ENCODE data around the gene TRIM15.

The TRIM15 gene

DNA sequence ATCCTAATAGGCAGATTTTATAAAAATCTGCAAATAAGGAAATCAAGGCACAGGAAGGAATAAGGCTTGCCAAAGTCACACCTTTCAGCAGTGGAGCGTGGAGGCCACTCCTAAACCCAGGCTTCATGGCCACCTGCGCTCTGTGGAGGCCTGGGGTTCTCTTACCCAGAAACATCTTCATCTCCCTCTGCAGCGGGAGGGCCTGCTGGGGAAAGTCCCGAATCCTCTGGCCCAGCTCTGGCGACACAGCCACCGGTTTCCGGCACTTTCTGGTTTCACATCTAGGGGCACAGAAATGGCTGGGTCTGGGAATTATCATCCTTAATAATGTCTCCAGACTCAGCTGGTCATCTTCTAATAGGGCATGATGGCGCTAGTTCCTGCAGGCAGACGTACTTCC, 6.6 kb upstream of the TRIM15 start:
- no peak overlapping the region for H4K8ac ChIP-seq (ENCODE audit: low read depth, low read length)
- WGBS, 2 donors (ENCODE audit: extremely low coverage in 2 of 2, insufficient read length in 2 of 2, insufficient replicate concordance in 1 of 2), result no CpG with 5 or more reads among the region's 9 CpGs
- H3K27me3 ChIP-seq (ENCODE audit: control insufficient read depth in 3 of 3, insufficient read depth in 3 of 3, low read depth in 1 of 3, low read length in 3 of 3), result peaks cover 0 to 53% (median 0%) of the 10 kb centered on the region in 3 experiments
- no peak overlapping the region for H2AK5ac ChIP-seq (ENCODE audit: low read depth, low read length)
- H3K27ac ChIP-seq (replicated peaks; ENCODE audit: low read length), result no peak overlapping the region
- H3K4me1 ChIP-seq (ENCODE audit: control insufficient read depth in 2 of 2, insufficient read depth in 1 of 2, low read depth in 1 of 2, low read length in 2 of 2), result no peaks in the 10 kb centered on the region
- no peak overlapping the region for H3K9ac ChIP-seq (ENCODE audit: low read depth, low read length, poor library complexity)
- H3K79me1 ChIP-seq (ENCODE audit: low read depth, low read length), result no peaks in the 10 kb centered on the region
- H3K23ac ChIP-seq (ENCODE audit: low read depth, low read length, poor library complexity), result no peak overlapping the region
- DNase-seq (ENCODE audit: low spot score), result no peak
- H3K14ac ChIP-seq (ENCODE audit: low read length), result no peak overlapping the region
- H3K4me3 ChIP-seq (ENCODE audit: low read length in 2 of 2), result no peak overlapping the region
- no peaks in the 10 kb centered on the region for H3K36me3 ChIP-seq (replicated peaks in 1 of 2; ENCODE audit: control insufficient read depth in 2 of 2, insufficient read depth in 2 of 2, low read length in 2 of 2)
- no peak overlapping the region for H2BK15ac ChIP-seq (ENCODE audit: low read length)
- H2BK5ac ChIP-seq (ENCODE audit: low read length), result no peak overlapping the region
- H2BK12ac ChIP-seq (ENCODE audit: low read length), result no peak overlapping the region
- no peak overlapping the region for H3K4me2 ChIP-seq (ENCODE audit: insufficient read depth, low read length, poor library complexity, severe bottlenecking)
- no peaks in the 10 kb centered on the region for H3K9me3 ChIP-seq (replicated peaks in 1 of 2; ENCODE audit: control insufficient read depth in 2 of 2, insufficient read depth in 1 of 2, low read depth in 1 of 2, low read length in 2 of 2)
- H2BK120ac ChIP-seq (ENCODE audit: low read depth, low read length), result no peak overlapping the region
- H4K91ac ChIP-seq (ENCODE audit: low read depth, low read length, poor library complexity), result no peak overlapping the region
- no peak overlapping the region for H3K18ac ChIP-seq (ENCODE audit: low read length)
- H2AFZ ChIP-seq (ENCODE audit: low read length), result no peak overlapping the region
- H3K4ac ChIP-seq (ENCODE audit: low read length), result no peak overlapping the region

- H3K27me3 ChIP-seq (ENCODE audit: control insufficient read depth in 3 of 3, insufficient read depth in 3 of 3, low read depth in 1 of 3, low read length in 3 of 3), result peaks cover 0 to 47% (median 0%) of the 10 kb centered on the region in 3 experiments
- no peaks in the 10 kb centered on the region for H3K79me1 ChIP-seq (ENCODE audit: low read depth, low read length)
- H3K23ac ChIP-seq (ENCODE audit: low read depth, low read length, poor library complexity), result no peak overlapping the region
- H4K8ac ChIP-seq (ENCODE audit: low read depth, low read length), result no peak overlapping the region
- no peak overlapping the region for H3K9ac ChIP-seq (ENCODE audit: low read depth, low read length, poor library complexity)
- no peak overlapping the region for H3K27ac ChIP-seq (replicated peaks; ENCODE audit: low read length)
- H2AFZ ChIP-seq (ENCODE audit: low read length), result no peak overlapping the region
- H3K36me3 ChIP-seq (replicated peaks in 1 of 2; ENCODE audit: control insufficient read depth in 2 of 2, insufficient read depth in 2 of 2, low read length in 2 of 2), result no peaks in the 10 kb centered on the region
- H2AK5ac ChIP-seq (ENCODE audit: low read depth, low read length), result no peak overlapping the region
- H2BK12ac ChIP-seq (ENCODE audit: low read length), result no peak overlapping the region
- no peak overlapping the region for H3K4me2 ChIP-seq (ENCODE audit: insufficient read depth, low read length, poor library complexity, severe bottlenecking)
- no peak overlapping the region for H3K4me3 ChIP-seq (ENCODE audit: low read length in 2 of 2)
- H2BK15ac ChIP-seq (ENCODE audit: low read length), result no peak overlapping the region
- no peak overlapping the region for H2BK5ac ChIP-seq (ENCODE audit: low read length)
- no peak overlapping the region for H3K14ac ChIP-seq (ENCODE audit: low read length)
- H3K4me1 ChIP-seq (ENCODE audit: control insufficient read depth in 2 of 2, insufficient read depth in 1 of 2, low read depth in 1 of 2, low read length in 2 of 2), result no peaks in the 10 kb centered on the region
- H2BK120ac ChIP-seq (ENCODE audit: low read depth, low read length), result no peak overlapping the region
- no peak overlapping the region for H3K18ac ChIP-seq (ENCODE audit: low read length)
- no peaks in the 10 kb centered on the region for H3K9me3 ChIP-seq (replicated peaks in 1 of 2; ENCODE audit: control insufficient read depth in 2 of 2, insufficient read depth in 1 of 2, low read depth in 1 of 2, low read length in 2 of 2)
- no peak overlapping the region for H3K4ac ChIP-seq (ENCODE audit: low read length)
- DNase-seq (ENCODE audit: low spot score), result no peak
- H4K91ac ChIP-seq (ENCODE audit: low read depth, low read length, poor library complexity), result no peak overlapping the region
Measured at GRCh38 chr6:30157581-30157980, 5.8 kb upstream of the TRIM15 start.

DNA sequence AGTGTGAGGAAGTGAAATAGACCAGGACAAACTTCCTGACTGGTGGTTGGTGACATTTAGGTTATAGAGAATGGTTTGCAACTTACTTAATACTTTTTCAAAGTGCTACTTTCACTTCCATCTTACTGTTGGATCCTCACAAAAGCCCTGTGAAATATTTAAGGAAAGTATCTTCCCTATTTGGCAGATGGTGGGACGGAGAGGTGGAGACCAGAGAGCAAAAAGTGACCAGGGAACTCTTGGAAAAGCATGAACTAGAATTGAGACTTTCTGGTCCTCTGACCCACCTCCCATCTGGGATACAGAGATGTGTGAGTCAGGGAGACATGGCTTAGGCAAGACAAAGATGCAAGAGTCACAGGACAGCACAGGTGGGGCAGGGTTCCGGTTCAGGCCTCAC, 5.3 kb upstream of the TRIM15 start:
- H3K23ac ChIP-seq (ENCODE audit: low read depth, low read length, poor library complexity), result no peak overlapping the region
- peaks cover 0 to 43% (median 0%) of the 10 kb centered on the region in 3 experiments for H3K27me3 ChIP-seq (ENCODE audit: control insufficient read depth in 3 of 3, insufficient read depth in 3 of 3, low read depth in 1 of 3, low read length in 3 of 3)
- DNase-seq (ENCODE audit: low spot score), result no peak
- whole genome bisulfite sequencing, 2 donors (ENCODE audit: extremely low coverage in 2 of 2, insufficient read length in 2 of 2, insufficient replicate concordance in 1 of 2), result no CpG with 5 or more reads among the region's 2 CpGs
- no peak overlapping the region for H2BK12ac ChIP-seq (ENCODE audit: low read length)
- H2BK15ac ChIP-seq (ENCODE audit: low read length), result no peak overlapping the region
- H2AK5ac ChIP-seq (ENCODE audit: low read depth, low read length), result no peak overlapping the region
- H3K4ac ChIP-seq (ENCODE audit: low read length), result no peak overlapping the region
- H2BK120ac ChIP-seq (ENCODE audit: low read depth, low read length), result no peak overlapping the region
- H3K27ac ChIP-seq (replicated peaks; ENCODE audit: low read length), result no peak overlapping the region
- no peak overlapping the region for H3K4me3 ChIP-seq (ENCODE audit: low read length in 2 of 2)
- no peaks in the 10 kb centered on the region for H3K4me1 ChIP-seq (ENCODE audit: control insufficient read depth in 2 of 2, insufficient read depth in 1 of 2, low read depth in 1 of 2, low read length in 2 of 2)
- no peaks in the 10 kb centered on the region for H3K36me3 ChIP-seq (replicated peaks in 1 of 2; ENCODE audit: control insufficient read depth in 2 of 2, insufficient read depth in 2 of 2, low read length in 2 of 2)
- no peak overlapping the region for H3K9ac ChIP-seq (ENCODE audit: low read depth, low read length, poor library complexity)
- no peak overlapping the region for H4K91ac ChIP-seq (ENCODE audit: low read depth, low read length, poor library complexity)
- no peaks in the 10 kb centered on the region for H3K79me1 ChIP-seq (ENCODE audit: low read depth, low read length)
- H2BK5ac ChIP-seq (ENCODE audit: low read length), result no peak overlapping the region
- no peak overlapping the region for H2AFZ ChIP-seq (ENCODE audit: low read length)
- H3K18ac ChIP-seq (ENCODE audit: low read length), result no peak overlapping the region
- H4K8ac ChIP-seq (ENCODE audit: low read depth, low read length), result no peak overlapping the region
- no peak overlapping the region for H3K14ac ChIP-seq (ENCODE audit: low read length)
- no peak overlapping the region for H3K4me2 ChIP-seq (ENCODE audit: insufficient read depth, low read length, poor library complexity, severe bottlenecking)
- no peaks in the 10 kb centered on the region for H3K9me3 ChIP-seq (replicated peaks in 1 of 2; ENCODE audit: control insufficient read depth in 2 of 2, insufficient read depth in 1 of 2, low read depth in 1 of 2, low read length in 2 of 2)

GRCh38 chr6:30158475-30159040, 4.8 kb upstream of the TRIM15 start:
- H3K9ac ChIP-seq (ENCODE audit: low read depth, low read length, poor library complexity), result no peak overlapping the region
- H3K27me3 ChIP-seq (ENCODE audit: control insufficient read depth in 3 of 3, insufficient read depth in 3 of 3, low read depth in 1 of 3, low read length in 3 of 3), result peaks cover 0 to 40% (median 0%) of the 10 kb centered on the region in 3 experiments
- H3K14ac ChIP-seq (ENCODE audit: low read length), result no peak overlapping the region
- H3K4me3 ChIP-seq (ENCODE audit: low read length in 2 of 2), result no peak overlapping the region
- no peaks in the 10 kb centered on the region for H3K9me3 ChIP-seq (replicated peaks in 1 of 2; ENCODE audit: control insufficient read depth in 2 of 2, insufficient read depth in 1 of 2, low read depth in 1 of 2, low read length in 2 of 2)
- no peak overlapping the region for H2BK5ac ChIP-seq (ENCODE audit: low read length)
- no peak for DNase-seq (ENCODE audit: low spot score)
- H2BK120ac ChIP-seq (ENCODE audit: low read depth, low read length), result no peak overlapping the region
- no peak overlapping the region for H2AK5ac ChIP-seq (ENCODE audit: low read depth, low read length)
- H3K23ac ChIP-seq (ENCODE audit: low read depth, low read length, poor library complexity), result no peak overlapping the region
- no peak overlapping the region for H3K27ac ChIP-seq (replicated peaks; ENCODE audit: low read length)
- H2BK15ac ChIP-seq (ENCODE audit: low read length), result no peak overlapping the region
- H3K79me1 ChIP-seq (ENCODE audit: low read depth, low read length), result no peaks in the 10 kb centered on the region
- no peak overlapping the region for H3K18ac ChIP-seq (ENCODE audit: low read length)
- no peak overlapping the region for H3K4ac ChIP-seq (ENCODE audit: low read length)
- peaks cover 0 to 1% of the 10 kb centered on the region in 2 donors for H3K4me1 ChIP-seq (ENCODE audit: control insufficient read depth in 2 of 2, insufficient read depth in 1 of 2, low read depth in 1 of 2, low read length in 2 of 2)
- no peak overlapping the region for H4K8ac ChIP-seq (ENCODE audit: low read depth, low read length)
- H2BK12ac ChIP-seq (ENCODE audit: low read length), result no peak overlapping the region
- WGBS, 2 donors (ENCODE audit: extremely low coverage in 2 of 2, insufficient read length in 2 of 2, insufficient replicate concordance in 1 of 2), result no CpG with 5 or more reads among the region's 3 CpGs
- no peak overlapping the region for H2AFZ ChIP-seq (ENCODE audit: low read length)
- H3K4me2 ChIP-seq (ENCODE audit: insufficient read depth, low read length, poor library complexity, severe bottlenecking), result no peak overlapping the region
- H4K91ac ChIP-seq (ENCODE audit: low read depth, low read length, poor library complexity), result no peak overlapping the region
- no peaks in the 10 kb centered on the region for H3K36me3 ChIP-seq (replicated peaks in 1 of 2; ENCODE audit: control insufficient read depth in 2 of 2, insufficient read depth in 2 of 2, low read length in 2 of 2)

All from neuronal stem cell (in vitro differentiated cells).